SK-N-SH treated with all-trans-retinoic acid at 6 μM for 48 hours (cell line): ENCODE results near the gene UST.

ENCODE experiments used
- ARNTL ChIP-seq: fragments of 450-650 bp; formaldehyde crosslinking; IDR thresholded peaks from 2 replicates; pipeline ENCODE4 v1.5.0; 2020; ENCODE audit warnings: low read depth, mild to moderate bottlenecking, moderate library complexity, borderline replicate concordance
- BACH2 ChIP-seq: fragments of 250-450 bp; sonication (Bioruptor Pico); IDR thresholded peaks from 2 replicates; pipeline ENCODE4 v1.9.0; 2021; ENCODE audit warnings: mild to moderate bottlenecking, borderline replicate concordance
- ESRRG ChIP-seq: fragments of 250-450 bp; sonication (Bioruptor Pico); IDR thresholded peaks from 2 replicates; pipeline ENCODE4 v1.6.1; 2021; ENCODE audit warnings: mild to moderate bottlenecking
- GLIS3 ChIP-seq: fragments of 250-450 bp; sonication (Bioruptor Pico); IDR thresholded peaks from 2 replicates; pipeline ENCODE4 v1.5.0; 2020; ENCODE audit warnings: mild to moderate bottlenecking, moderate library complexity
- ISL1 ChIP-seq: fragments of 250-450 bp; sonication (Bioruptor Pico); IDR thresholded peaks from 2 replicates; pipeline ENCODE4 v2.1.2; 2022; ENCODE audit warnings: mild to moderate bottlenecking, moderate library complexity
- PPARA ChIP-seq: fragments of 250-450 bp; sonication (Bioruptor Pico); IDR thresholded peaks from 2 replicates; pipeline ENCODE4 v1.5.0; 2020; ENCODE audit warnings: mild to moderate bottlenecking, borderline replicate concordance
- RARB ChIP-seq: fragments of 250-450 bp; sonication (Bioruptor Pico); IDR thresholded peaks from 2 replicates; pipeline ENCODE4 v1.8.0; 2021; ENCODE audit warnings: mild to moderate bottlenecking, moderate library complexity
- TCF4 ChIP-seq: fragments of 250-450 bp; sonication (Bioruptor Pico); IDR thresholded peaks from 2 replicates; pipeline ENCODE4 v1.8.0; 2021; ENCODE audit warnings: mild to moderate bottlenecking, moderate library complexity, borderline replicate concordance
- TOX ChIP-seq: fragments of 250-450 bp; sonication (Bioruptor Pico); IDR thresholded peaks from 2 replicates; pipeline ENCODE4 v1.8.0; 2021; ENCODE audit warnings: mild to moderate bottlenecking, moderate library complexity, borderline replicate concordance
- ZC3H10 ChIP-seq: fragments of 250-450 bp; sonication (Bioruptor Pico); IDR thresholded peaks from 2 replicates; pipeline ENCODE4 v1.5.1; 2021; ENCODE audit warnings: mild to moderate bottlenecking, moderate library complexity
- ZFP3 ChIP-seq: fragments of 250-450 bp; sonication (Bioruptor Pico); IDR thresholded peaks from 2 replicates; pipeline ENCODE4 v1.5.0; 2020; ENCODE audit warnings: mild to moderate bottlenecking, moderate library complexity
- ZNF70 ChIP-seq: fragments of 450-650 bp; formaldehyde crosslinking; IDR thresholded peaks from 2 replicates; pipeline ENCODE4 v1.5.0; 2020; ENCODE audit warnings: mild to moderate bottlenecking, moderate library complexity
- TF ChIP-seq, protein P1 (sequence below): fragments of 250-450 bp; sonication (Bioruptor Pico); IDR thresholded peaks from 2 replicates; pipeline ENCODE4 v1.8.0; 2021; ENCODE audit warnings: low read depth, mild to moderate bottlenecking, moderate library complexity, borderline replicate concordance
- TF ChIP-seq, protein P2 (sequence below): fragments of 250-450 bp; sonication (Bioruptor Pico); IDR thresholded peaks from 2 replicates; pipeline ENCODE4 v1.8.0; 2020; ENCODE audit warnings: mild to moderate bottlenecking, moderate library complexity, borderline replicate concordance

DNA sequence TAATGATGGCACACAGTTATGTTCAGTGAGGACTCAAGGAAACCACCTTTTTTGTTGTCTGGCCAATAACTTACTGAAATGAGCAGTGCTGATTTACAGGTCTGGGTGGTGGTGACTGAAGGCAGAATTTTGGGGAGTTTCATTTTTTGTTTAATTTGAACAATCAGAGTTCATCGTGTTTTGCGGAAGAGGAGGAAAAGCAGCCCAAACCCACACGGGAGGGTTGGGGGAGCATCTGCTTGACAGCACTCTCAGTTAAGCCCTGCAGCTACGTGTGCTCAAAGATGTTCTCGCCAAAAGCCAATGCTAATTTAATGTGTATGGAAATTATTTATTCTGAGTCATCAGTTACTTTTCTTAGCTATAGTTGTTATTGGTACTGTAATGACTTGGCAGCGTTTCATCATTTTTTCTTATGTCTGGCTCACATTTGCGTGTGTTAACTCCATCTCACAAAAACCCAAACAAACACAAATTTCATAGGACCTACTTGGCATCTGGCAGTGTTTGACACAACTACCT, 89.2 kb downstream of the UST start:
- TF ChIP-seq TOX (CRISPR knock-in tag): no peak
- TF ChIP-seq ZFP3 (CRISPR knock-in tag): no peak
- TF ChIP-seq ARNTL (CRISPR knock-in tag): no peak
- TF ChIP-seq ZNF70 (CRISPR knock-in tag): no peak
- no peak for TF ChIP-seq PPARA (CRISPR knock-in tag)
- no peak for TF ChIP-seq BACH2 (CRISPR knock-in tag)
- no peak for TF ChIP-seq RARB (CRISPR knock-in tag)
- TF ChIP-seq ZC3H10 (CRISPR knock-in tag): no peak
- TF ChIP-seq, protein P1, sequence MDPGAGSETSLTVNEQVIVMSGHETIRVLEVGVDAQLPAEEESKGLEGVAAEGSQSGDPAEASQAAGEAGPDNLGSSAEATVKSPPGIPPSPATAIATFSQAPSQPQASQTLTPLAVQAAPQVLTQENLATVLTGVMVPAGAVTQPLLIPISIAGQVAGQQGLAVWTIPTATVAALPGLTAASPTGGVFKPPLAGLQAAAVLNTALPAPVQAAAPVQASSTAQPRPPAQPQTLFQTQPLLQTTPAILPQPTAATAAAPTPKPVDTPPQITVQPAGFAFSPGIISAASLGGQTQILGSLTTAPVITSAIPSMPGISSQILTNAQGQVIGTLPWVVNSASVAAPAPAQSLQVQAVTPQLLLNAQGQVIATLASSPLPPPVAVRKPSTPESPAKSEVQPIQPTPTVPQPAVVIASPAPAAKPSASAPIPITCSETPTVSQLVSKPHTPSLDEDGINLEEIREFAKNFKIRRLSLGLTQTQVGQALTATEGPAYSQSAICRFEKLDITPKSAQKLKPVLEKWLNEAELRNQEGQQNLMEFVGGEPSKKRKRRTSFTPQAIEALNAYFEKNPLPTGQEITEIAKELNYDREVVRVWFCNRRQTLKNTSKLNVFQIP (CRISPR knock-in tag): no peak
- TF ChIP-seq, protein P2, sequence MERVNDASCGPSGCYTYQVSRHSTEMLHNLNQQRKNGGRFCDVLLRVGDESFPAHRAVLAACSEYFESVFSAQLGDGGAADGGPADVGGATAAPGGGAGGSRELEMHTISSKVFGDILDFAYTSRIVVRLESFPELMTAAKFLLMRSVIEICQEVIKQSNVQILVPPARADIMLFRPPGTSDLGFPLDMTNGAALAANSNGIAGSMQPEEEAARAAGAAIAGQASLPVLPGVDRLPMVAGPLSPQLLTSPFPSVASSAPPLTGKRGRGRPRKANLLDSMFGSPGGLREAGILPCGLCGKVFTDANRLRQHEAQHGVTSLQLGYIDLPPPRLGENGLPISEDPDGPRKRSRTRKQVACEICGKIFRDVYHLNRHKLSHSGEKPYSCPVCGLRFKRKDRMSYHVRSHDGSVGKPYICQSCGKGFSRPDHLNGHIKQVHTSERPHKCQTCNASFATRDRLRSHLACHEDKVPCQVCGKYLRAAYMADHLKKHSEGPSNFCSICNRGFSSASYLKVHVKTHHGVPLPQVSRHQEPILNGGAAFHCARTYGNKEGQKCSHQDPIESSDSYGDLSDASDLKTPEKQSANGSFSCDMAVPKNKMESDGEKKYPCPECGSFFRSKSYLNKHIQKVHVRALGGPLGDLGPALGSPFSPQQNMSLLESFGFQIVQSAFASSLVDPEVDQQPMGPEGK: no peak
- TF ChIP-seq GLIS3: no peak
- no peak for TF ChIP-seq ISL1
- TF ChIP-seq ESRRG (CRISPR knock-in tag): no peak
- TF ChIP-seq TCF4 (CRISPR knock-in tag): no peak
